Bronchial smooth muscle cell (primary cell): Measurements from ENCODE around the gene TBCB. TPM values are rescaled to one million over a fixed set of nuclear protein-coding genes. Genes with fewer than 3 reads are reported as not detected.

ENCODE experiments used
- total RNA-seq: library from RNA; depleted of rRNA; stranded (reverse); fragments of >200 nt; gene quantifications from 2 replicates; pipeline ENCODE4 v1.2.1, GENCODE V29; 2014

The TBCB gene, protein sequence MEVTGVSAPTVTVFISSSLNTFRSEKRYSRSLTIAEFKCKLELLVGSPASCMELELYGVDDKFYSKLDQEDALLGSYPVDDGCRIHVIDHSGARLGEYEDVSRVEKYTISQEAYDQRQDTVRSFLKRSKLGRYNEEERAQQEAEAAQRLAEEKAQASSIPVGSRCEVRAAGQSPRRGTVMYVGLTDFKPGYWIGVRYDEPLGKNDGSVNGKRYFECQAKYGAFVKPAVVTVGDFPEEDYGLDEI
- 267 and 275 TPM in 2 replicates for total RNA-seq

DNA sequence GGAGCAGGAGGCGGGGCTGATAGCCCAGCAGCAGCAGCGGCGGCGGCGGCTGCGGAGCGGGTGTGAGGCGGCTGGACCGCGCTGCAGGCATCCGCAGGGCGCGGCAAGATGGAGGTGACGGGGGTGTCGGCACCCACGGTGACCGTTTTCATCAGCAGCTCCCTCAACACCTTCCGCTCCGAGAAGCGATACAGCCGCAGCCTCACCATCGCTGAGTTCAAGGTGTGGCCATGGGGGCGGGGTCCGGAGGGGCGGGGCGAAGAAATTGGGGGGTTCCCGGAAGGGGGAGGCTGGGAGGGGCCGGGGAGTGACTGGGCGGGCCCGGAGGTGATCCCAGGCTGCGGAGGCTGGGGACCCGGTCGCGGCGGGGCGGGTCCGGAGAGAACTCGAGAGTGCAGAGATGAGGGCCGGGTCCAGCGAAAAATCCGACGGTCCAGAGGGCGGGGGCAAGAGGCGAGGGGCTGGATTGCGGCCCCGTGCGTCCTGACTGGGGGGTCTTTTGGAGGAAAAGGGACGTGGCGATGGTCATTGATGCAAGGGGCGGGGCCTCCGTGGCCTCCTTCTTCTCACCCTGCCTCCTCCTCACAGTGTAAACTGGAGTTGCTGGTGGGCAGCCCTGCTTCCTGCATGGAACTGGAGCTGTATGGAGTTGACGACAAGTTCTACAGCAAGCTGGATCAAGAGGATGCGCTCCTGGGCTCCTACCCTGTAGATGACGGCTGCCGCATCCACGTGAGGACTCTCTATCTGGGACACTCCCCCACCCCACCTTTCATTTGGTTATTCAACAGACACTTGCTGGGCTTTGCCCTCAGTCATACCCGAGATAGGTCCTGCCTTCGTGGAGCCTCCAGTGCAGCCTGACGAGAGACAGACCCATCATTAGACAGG lies at the start of gene TBCB:
Gene TBCB, plus strand, starts transcription at position 16 of the 891 bp plus-strand sequence. Its CDS starts 93 bp downstream, at position 109.

DNA sequence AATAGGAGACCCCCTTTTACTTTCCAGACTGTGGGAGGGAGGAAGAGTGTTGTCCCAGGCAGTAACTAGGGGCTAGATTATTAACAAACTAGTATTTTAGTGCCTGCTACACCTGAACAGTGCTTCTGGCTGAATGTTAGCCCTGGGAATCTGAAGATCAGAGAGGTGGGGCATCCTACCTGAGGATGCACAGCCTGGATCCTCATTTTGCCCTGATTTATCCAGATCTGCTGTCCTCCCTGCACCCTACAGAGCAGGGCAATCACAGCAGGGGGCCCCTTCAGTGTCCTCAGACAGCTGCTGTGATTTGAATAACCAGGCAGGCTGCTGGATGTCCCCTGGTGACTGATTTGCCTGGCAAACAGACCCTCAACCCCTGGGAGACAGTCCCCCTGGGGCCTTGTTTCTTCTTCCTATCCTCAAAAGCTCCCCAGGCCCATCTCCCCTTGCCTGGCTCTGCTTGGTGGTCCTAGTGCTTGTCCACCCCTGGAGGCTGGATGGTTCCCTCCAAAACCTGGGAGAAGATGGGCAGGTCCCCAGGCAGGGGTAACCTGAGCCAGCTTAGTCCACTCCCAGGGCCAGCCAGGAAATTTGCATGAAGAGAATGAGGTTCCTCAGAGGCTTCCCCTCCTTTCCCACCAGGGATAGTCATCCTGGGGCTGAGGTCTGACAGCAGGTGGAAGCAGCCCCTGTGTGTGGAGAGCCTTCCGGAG lies 4.6 kb upstream of the TBCB start, which contains the start of gene OVOL3:
Gene OVOL3, plus strand, starts transcription at position 657 of the 713 bp plus-strand sequence. CDS start 60 bp downstream, outside the sequence.

DNA sequence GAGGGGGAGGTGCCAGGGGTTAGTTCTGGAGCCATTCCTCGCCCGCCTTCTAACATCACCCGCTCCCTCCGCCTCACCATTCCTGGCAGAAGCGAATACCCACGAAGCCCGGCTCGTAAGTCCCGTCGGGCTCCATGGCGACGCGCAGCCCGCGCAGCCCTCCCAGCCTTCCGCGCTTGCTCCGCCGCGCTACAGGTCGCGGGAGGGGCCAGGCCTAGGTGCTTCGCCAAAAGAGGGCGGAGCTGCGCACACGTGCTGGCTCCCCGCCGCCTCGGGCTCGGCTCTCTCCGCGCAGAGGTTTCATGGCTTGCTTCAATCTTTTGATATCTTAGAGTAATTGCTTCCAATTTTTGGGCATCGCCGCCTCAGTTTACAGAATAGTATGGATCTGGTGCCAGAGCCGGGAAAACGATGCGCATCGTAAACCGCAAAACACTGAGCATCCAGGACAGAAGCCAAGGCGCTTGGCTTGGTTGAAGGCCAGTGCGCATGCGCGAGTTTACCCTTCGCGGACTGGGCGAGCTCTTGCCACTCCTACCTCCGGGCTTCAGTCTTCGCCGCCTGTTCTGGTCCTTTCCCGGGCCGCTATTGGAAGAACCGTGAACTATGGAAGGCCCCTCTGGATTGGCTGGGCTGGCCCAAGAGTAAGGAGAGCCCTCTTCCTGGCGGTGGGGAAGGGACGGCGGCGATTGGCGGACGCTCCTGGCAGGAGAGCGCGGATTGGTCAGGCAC lies 381 bp upstream of the TBCB start, which contains the start of gene POLR2I:
Gene POLR2I, minus strand, starts transcription at position 155 of the 732 bp plus-strand sequence. Its CDS starts 19 bp downstream, at position 136.

DNA sequence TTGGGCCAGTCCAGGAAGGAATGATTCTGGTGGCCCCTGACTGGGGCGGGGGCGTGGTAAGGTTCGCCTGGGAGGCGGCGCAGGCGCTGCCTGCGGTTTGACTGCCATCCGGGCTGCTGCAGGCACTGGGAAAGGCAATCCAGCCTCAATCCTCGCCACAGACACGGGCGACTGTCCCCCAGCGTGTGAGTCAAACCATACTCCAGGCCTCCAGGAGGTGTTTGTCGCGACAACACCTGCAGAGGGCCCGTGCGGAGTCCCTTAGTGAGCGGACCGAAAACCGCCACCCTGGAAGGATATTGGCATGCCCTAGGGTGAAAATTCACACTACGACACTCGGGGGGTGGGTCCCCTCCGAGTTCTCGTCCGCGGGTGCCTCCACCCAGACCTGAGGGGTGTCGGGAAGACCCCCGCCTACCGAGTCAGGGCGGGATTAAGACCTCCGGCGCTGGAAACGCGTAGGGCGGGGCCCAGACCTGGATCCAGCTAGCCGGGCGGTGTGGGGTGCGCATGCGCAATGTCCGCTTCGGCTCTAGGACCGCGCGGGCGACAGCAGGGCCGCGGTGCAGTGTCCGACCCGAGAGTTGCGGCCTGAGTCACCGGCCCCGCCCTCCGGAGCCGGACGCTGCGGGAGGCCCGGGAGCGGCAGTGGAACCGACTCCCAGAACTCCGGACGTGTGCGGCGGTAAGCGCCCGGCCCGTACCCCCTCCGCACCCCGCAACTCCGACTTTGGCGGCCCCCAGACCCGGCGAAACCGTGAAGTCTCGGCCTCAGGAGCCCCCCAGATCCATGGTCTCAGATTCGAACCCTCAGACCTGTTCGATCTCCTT lies 24.4 kb downstream of the TBCB start, which contains the start of gene CAPNS1:
Gene CAPNS1, plus strand, starts transcription at position 594 of the 831 bp plus-strand sequence. CDS start 946 bp downstream, outside the sequence.

DNA sequence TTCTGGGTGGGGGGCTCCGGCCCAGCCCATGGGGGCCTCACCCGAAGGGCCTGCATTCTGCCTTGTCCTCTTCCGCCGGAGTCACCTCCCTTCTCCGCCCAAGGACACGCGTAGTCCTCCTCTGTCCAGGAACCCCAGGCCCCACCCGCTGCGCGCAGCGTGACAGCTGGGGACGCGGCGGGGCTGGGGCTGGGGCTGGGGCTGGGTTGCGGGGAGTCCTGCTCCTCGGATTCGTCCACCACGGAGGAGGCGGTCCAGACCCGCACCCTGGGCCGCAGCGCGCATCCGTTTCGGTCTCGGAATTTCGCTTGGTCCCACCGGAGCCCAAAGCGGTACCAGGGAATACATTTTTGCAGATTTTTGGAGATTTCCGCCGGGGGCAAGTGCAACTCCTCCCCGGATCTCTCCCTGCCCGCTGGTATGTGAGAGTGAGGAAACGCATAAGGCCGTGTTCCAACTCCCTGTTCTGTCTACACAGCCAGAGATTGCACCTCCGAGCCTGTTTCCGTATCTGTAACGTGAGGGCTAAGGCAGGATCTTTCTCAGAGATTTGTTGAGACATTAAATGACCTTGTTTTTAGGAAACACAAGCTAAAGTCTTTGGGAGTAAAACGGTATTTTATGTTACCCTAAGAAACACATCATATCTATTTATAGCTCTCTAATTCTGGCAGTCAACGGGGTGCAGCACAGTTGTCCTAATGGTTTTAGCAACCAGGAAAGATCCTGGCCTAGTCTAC lies 37.3 kb downstream of the TBCB start, which contains the start of gene COX7A1:
Gene COX7A1, minus strand, starts transcription at position 96 of the 740 bp plus-strand sequence. Its CDS starts 40 bp downstream, at position 56.

Other genes starting within 250 kb of the TBCB start
- gene APLP1, start 246.9 kb upstream of the TBCB start, total RNA-seq: 6.0 and 11.0 TPM in 2 replicates
- 2.2 and 4.9 TPM in 2 replicates for gene NFKBID, start 214.9 kb upstream of the TBCB start, total RNA-seq
- gene HCST, start 212.9 kb upstream of the TBCB start, total RNA-seq: 2.5 and 3.2 TPM in 2 replicates
- not detected in 2 replicates for gene TYROBP, start 207.2 kb upstream of the TBCB start, total RNA-seq
- 1.4 and 1.6 TPM in 2 replicates for gene LRFN3, start 179.1 kb upstream of the TBCB start, total RNA-seq
- 10.5 and 11.5 TPM in 2 replicates for gene SDHAF1, start 120.3 kb upstream of the TBCB start, total RNA-seq
- gene SYNE4, start 106.7 kb upstream of the TBCB start, total RNA-seq: 0.16 TPM in 1 of 2 replicates, not detected in the other
- gene ALKBH6, start 101.3 kb upstream of the TBCB start, total RNA-seq: 9.3 and 13.6 TPM in 2 replicates
- 13.6 and 25.6 TPM in 2 replicates for gene CLIP3, start 82.6 kb upstream of the TBCB start, total RNA-seq
- gene THAP8, start 61.2 kb upstream of the TBCB start, total RNA-seq: 0.94 and 1.7 TPM in 2 replicates
- 0.52 and 1.3 TPM in 2 replicates for gene WDR62, start 60.6 kb upstream of the TBCB start, total RNA-seq
- gene OVOL3, start 4.3 kb upstream of the TBCB start, total RNA-seq: not detected in 2 replicates
- 98.5 and 125 TPM in 2 replicates for gene POLR2I, start 593 bp upstream of the TBCB start, total RNA-seq
- 499 and 549 TPM in 2 replicates for gene CAPNS1, start 24.6 kb downstream of the TBCB start, total RNA-seq
- 31.8 and 36.7 TPM in 2 replicates for gene COX7A1, start 37.0 kb downstream of the TBCB start, total RNA-seq
- gene ZNF565, start 99.2 kb downstream of the TBCB start, total RNA-seq: 5.4 and 8.6 TPM in 2 replicates
- gene ZNF146, start 99.6 kb downstream of the TBCB start, total RNA-seq: 68.6 and 80.4 TPM in 2 replicates